Effector memory CD4-positive, alpha-beta T cell (primary cell): ENCODE measurements around the gene CCDC92.

Experiments used
- DNase-seq, 3 donors: peaks; one replicate each; pipeline ENCODE4 v3.0.0-alpha.2; 2020
- H3K27ac ChIP-seq: 2 replicates; pipeline ENCODE4 v1.7.0; 2013; ENCODE audit warnings: mild to moderate bottlenecking, low read length, moderate library complexity; ENCODE audit not compliant: insufficient read depth, poor library complexity, severe bottlenecking
- H3K27me3 ChIP-seq: replicated peaks from 2 replicates; pipeline ENCODE4 v1.7.0; 2013; ENCODE audit warnings: mild to moderate bottlenecking, low read length; ENCODE audit not compliant: insufficient read depth, control insufficient read depth, poor library complexity, severe bottlenecking
- H3K36me3 ChIP-seq: 2 replicates; pipeline ENCODE4 v1.7.0; 2013; ENCODE audit warnings: mild to moderate bottlenecking, low read length, moderate library complexity; ENCODE audit not compliant: control insufficient read depth, insufficient read depth
- H3K4me1 ChIP-seq: 2 replicates; pipeline ENCODE4 v1.7.0; 2013; ENCODE audit warnings: low read length, mild to moderate bottlenecking; ENCODE audit not compliant: control insufficient read depth, insufficient read depth, poor library complexity, severe bottlenecking
- H3K4me3 ChIP-seq: 2 replicates; pipeline ENCODE4 v1.7.0; 2013; ENCODE audit warnings: low read length, low read depth, mild to moderate bottlenecking; ENCODE audit not compliant: insufficient read depth, poor library complexity, severe bottlenecking
- H3K9me3 ChIP-seq: 2 replicates; pipeline ENCODE4 v1.7.0; 2013; ENCODE audit warnings: mild to moderate bottlenecking, low read length, moderate library complexity; ENCODE audit not compliant: control insufficient read depth

CCDC92 gene

GRCh38 chr12:124011435-124012115, 38.9 kb upstream of the CCDC92 start:
- Histone ChIP-seq H3K27me3 (no peaks in the 10 kb centered on the region), H3K27ac (no peak overlapping the region), H3K4me3 (no peak overlapping the region), H3K4me1 (no peaks in the 10 kb centered on the region), H3K36me3 (peaks cover 20% of the 10 kb centered on the region), H3K9me3 (no peaks in the 10 kb centered on the region)
- DNase-seq: no peak

GRCh38 chr12:124010687-124011086, 38.1 kb upstream of the CCDC92 start:
- H3K27me3 ChIP-seq: no peaks in the 10 kb centered on the region
- no peaks in the 10 kb centered on the region for H3K9me3 ChIP-seq
- DNase-seq: no peak
- H3K4me1 ChIP-seq: no peaks in the 10 kb centered on the region
- peaks cover 20% of the 10 kb centered on the region for H3K36me3 ChIP-seq
- H3K27ac ChIP-seq: no peak overlapping the region
- H3K4me3 ChIP-seq: no peak overlapping the region

- no peaks in the 10 kb centered on the region for H3K27me3 ChIP-seq
- no peak for DNase-seq
- H3K4me3 ChIP-seq: no peak overlapping the region
Observed at GRCh38 chr12:124009781-124010180, 37.1 kb upstream of the CCDC92 start.

GRCh38 chr12:124008595-124008994, 36.0 kb upstream of the CCDC92 start:
- Histone ChIP-seq H3K36me3 (peaks cover 20% of the 10 kb centered on the region), H3K4me1 (no peaks in the 10 kb centered on the region), H3K4me3 (no peak overlapping the region), H3K27me3 (no peaks in the 10 kb centered on the region), H3K27ac (no peak overlapping the region), H3K9me3 (no peaks in the 10 kb centered on the region)
- DNase-seq: no peak

More at GRCh38 chr12:124009781-124010180, 37.1 kb upstream of the CCDC92 start:
- Histone ChIP-seq H3K9me3 (no peaks in the 10 kb centered on the region), H3K4me1 (no peaks in the 10 kb centered on the region), H3K27ac (no peak overlapping the region), H3K36me3 (peaks cover 20% of the 10 kb centered on the region)

- no peaks in the 10 kb centered on the region for H3K4me1 ChIP-seq
Observed at GRCh38 chr12:124007826-124008570, 35.4 kb upstream of the CCDC92 start.

GRCh38 chr12:124006846-124007713, 34.4 kb upstream of the CCDC92 start:
- Histone ChIP-seq H3K27ac (no peak overlapping the region), H3K27me3 (no peaks in the 10 kb centered on the region), H3K9me3 (no peaks in the 10 kb centered on the region), H3K4me1 (no peaks in the 10 kb centered on the region), H3K36me3 (peaks cover 8% of the 10 kb centered on the region), H3K4me3 (no peak overlapping the region)
- no peak for DNase-seq

More at GRCh38 chr12:124007826-124008570, 35.4 kb upstream of the CCDC92 start:
- Histone ChIP-seq H3K9me3 (no peaks in the 10 kb centered on the region), H3K4me3 (no peak overlapping the region), H3K27me3 (no peaks in the 10 kb centered on the region), H3K27ac (no peak overlapping the region), H3K36me3 (peaks cover 16% of the 10 kb centered on the region)
- DNase-seq: no peak

GRCh38 chr12:124006085-124006845, 33.6 kb upstream of the CCDC92 start:
- Histone ChIP-seq H3K4me1 (no peaks in the 10 kb centered on the region), H3K9me3 (no peaks in the 10 kb centered on the region), H3K27ac (no peak overlapping the region), H3K27me3 (no peaks in the 10 kb centered on the region), H3K4me3 (no peak overlapping the region), H3K36me3 (no peaks in the 10 kb centered on the region)
- no peak for DNase-seq

- DNase-seq: no peak
- H3K36me3 ChIP-seq: no peaks in the 10 kb centered on the region
- H3K27ac ChIP-seq: no peak overlapping the region
- H3K9me3 ChIP-seq: no peaks in the 10 kb centered on the region
- no peaks in the 10 kb centered on the region for H3K27me3 ChIP-seq
- H3K4me1 ChIP-seq: no peaks in the 10 kb centered on the region
- H3K4me3 ChIP-seq: no peak overlapping the region
Observed at GRCh38 chr12:124004233-124004875, 31.7 kb upstream of the CCDC92 start.

- H3K27me3 ChIP-seq: no peaks in the 10 kb centered on the region
- H3K27ac ChIP-seq: no peak overlapping the region
- no peaks in the 10 kb centered on the region for H3K9me3 ChIP-seq
- H3K4me1 ChIP-seq: no peaks in the 10 kb centered on the region
- no peak for DNase-seq
- H3K4me3 ChIP-seq: no peak overlapping the region
- H3K36me3 ChIP-seq: peaks cover 8% of the 10 kb centered on the region
Observed at GRCh38 chr12:124002654-124003053, 30.0 kb upstream of the CCDC92 start.
